ENCODE data around the gene MCOLN1.

MCOLN1 gene

DNA sequence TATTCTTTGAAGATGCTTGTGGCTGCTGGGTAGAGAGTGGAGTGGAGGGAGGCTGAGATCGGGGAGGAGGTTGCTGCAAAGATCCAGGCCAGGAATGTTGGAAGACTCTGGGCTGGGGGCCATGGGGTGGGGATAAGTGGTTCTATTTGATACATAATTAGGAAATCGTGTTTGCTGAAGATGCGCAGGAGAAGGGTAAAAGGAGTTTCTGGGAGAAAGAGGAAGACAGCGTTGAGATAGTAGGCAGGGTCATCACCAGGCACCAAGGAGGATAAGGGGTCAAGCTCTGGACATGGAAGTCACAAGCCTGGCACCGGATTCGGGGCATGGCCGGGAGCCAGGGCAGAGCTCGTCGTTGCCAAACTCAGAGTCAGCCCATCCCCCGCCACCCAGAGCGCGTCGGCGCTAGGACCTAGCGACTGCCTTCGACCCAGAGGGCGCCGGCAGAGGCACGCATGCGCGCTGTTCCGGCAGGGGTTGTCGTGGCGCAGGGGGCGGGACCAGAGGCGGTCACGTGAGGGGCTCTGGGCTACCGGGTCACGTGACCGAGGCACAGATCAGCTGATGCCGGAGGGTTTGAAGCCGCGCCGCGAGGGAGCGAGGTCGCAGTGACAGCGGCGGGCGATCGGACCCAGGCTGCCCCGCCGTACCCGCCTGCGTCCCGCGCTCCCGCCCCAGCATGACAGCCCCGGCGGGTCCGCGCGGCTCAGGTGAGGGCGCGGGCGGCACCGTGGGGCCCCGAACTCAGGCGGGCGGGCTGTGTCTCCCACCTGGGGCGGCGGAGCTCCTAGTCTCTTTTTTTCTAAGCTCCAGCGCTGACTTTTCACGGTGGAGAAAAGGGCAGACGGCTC is at the start of gene MCOLN1:
MCOLN1 (plus strand) TSS at position 553 of the 851 bp plus-strand sequence; CDS start at position 680, 127 bp downstream.
- peak; percentile 88 to 92 for DNase-seq (ENCODE audit: low read depth in 2 of 2)

DNA sequence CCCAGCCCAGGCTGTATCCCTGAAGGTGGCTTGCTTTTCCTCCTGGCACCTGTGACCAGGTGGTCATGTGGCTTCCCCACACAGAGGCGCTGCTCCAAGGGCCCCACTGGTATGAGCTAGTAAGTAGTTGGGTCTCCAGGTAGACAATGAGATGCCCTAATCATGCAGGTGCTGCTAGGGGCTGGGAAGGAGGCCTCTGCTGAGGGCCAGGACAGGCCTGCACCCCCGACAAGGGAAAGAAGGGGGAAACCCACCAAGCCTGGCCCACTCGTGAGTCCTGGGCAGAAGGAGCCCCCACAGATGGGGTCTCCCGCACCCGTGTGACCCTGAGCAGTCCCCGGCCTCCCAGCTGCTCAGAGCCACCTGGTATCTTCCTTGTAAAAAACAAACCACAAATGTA is 46.8 kb upstream of the MCOLN1 start:
- DNase-seq (ENCODE audit: low read depth in 2 of 2), result no peak

DNA sequence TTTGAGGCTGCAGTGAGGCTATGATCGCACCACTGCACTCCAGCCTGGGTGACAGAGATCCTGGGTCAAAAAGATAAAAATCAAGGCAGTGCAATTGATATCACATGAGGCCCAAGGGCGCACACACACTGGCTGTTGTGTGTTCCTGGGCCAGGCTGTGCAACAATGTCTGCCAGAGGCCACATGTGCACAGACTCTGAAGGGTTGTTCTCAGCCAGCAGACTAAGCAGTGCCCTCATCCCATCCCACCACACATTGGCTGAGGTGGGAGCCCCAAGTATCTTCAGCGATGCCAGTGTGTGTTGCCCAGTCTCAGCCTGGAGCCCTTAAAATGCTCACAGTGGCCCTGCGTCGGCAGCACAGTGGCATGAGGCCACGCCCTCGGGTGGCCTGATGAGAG is 46.2 kb upstream of the MCOLN1 start:
- no peak for DNase-seq (ENCODE audit: low read depth in 2 of 2)

DNA sequence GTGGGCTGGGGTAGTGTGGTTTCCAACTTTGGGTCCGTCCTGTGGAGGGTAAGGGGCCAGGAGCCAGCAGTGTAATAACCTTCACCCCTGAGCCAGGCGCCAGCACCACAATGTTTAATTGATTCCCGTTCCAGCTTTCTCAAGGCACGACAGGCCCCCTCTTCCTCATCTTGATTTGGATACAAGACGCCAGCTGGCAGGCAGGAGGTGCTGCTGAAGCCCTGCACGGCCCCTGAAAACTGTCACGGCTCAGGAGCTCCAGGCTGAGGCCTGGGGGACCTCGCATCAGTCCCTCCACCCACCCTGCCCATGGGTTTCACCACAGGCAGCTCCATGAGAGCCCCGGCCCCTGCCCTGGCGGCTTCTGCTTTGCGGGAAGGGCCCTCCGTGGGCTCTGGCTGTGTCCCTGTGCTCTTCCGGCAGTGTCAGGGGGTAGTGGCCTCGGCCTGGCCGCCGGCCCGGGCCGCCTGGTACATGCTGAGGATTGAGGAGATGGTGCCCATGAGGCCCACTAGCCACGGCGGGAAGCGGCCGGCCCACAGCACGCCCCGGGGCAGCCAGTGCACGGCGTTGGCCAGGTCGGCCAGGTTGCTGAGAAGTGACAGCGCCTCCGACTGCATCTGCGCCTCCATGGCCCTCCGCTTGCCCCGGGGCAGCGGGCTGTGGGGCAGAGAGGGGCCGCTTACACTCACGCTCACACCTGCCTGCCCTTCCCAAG is 45.5 kb upstream of the MCOLN1 start:
- no peak for DNase-seq (ENCODE audit: low read depth in 2 of 2)

DNA sequence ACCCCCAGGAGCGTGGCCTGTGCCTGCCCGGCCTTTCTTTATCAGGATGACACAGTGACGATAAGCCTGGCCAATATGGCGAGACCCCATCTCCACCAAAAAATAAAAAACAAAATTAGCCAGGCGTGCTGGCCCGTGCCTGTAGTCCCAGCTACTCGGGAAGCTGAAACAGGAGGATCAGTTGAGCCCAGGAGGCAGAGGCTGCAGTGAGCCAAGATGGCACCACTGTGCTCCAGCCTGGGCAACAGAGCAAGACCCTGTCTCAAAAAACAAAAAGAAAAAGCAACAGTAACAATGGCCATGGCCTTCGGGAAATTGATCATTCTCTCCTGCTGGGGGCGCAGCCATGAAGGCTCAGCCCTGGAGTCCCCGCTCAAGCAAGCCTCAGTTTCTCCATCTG is 44.7 kb upstream of the MCOLN1 start:
- no peak for DNase-seq (ENCODE audit: low read depth in 2 of 2)

DNA sequence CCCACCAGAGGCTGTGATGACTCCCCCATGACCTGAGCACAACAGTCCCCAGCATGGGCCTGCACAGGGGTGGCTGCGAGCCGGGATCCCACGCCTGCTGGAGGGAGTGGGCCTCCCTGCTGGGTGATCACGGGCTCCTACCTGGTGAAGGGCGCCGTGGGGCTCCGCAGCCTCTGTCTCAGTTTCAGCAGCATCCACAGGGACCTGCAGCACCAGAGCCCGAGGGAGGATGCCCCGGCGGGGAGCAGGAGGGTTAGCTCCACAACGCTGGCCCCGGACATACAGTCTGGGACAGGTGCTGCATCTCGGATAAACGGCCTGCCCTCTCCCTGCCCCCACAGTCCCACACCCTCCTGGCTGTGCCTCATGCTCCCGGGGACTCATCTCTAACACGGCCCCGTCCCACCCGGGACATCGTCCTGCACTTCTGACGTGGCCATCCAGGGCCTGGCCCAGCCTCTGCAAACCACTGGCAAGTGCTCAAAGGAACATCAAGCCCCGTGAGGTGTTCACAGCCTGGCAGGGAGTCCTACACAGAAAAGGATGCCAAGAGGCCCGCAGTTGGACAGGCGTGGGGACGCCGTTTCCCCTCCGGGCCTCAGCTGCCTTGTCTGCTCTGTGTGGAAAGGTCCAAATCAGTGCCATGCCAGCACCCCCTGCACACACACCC is 44.1 kb upstream of the MCOLN1 start:
- no peak for DNase-seq (ENCODE audit: low read depth in 2 of 2)

DNA sequence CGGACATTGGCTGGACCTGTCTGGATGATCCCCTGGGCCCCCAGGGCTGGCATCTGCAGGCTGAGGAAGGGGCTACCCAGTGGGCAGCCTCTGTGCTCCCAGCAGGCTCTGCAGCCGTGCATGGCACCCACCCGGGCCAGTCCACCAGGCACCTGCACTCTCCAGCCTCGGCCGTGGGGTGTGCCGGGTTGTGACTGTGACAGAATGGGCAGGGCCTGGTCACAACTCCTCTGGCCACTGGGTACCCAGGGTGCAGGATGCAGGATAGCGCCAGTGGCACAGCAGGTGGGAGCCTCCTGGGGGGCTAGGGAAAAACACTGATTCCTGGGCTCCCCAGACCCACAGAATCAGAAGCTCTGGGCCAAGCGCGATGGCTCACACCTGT is 43.6 kb upstream of the MCOLN1 start:
- DNase-seq (ENCODE audit: low read depth in 2 of 2), result no peak

DNA sequence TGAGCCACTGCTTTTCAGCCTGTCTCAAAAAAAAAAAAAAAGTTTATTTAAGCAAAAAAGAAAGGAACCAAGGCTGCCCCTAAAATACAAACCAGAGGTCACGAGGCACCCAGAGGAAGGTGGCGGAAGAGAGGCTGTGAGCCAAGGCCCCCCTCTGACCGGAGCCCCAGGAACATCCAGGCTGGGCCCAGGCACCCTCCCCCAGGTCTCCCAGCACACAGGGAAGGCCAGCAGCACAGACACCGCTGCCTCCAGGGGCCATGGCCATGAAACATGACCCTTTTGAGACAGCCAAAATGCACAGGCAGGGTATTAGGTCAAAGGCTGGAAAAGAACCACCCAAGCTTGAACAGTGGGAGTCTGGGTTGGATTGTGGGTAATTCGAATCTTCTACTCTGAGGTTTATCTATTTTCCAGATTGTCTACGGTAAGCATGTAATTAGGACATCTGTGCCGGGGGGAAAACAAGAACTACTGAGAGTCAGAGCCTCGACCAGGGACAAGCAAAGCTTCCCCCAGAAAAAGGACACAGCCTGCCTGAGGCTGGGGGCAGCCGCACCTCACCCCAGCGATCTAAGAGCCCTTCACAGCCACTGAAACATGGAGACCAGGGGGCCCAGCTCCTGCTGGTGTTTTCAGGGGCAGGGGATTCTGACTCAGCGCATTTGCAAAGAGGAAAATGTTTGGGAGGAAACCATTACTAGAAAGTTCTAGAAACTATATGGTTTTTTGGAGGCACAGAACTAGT is 42.0 kb upstream of the MCOLN1 start:
- no peak for DNase-seq (ENCODE audit: low read depth in 2 of 2)

DNA sequence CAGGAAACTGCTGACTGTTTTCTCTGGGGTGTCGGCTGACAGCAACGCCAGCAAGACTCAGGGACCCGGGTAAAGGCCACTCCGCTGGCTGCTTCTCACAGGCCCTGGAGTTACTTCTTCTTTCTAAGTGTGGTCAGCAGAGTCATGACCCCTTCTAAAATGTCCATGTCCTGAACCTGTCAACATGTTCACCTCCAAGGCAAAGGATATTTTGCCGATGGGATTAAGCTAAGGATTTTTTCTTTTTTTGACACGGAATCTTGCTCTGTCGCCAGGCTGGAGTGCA is 41.5 kb upstream of the MCOLN1 start:
- DNase-seq (ENCODE audit: low read depth in 2 of 2), result no peak

DNA sequence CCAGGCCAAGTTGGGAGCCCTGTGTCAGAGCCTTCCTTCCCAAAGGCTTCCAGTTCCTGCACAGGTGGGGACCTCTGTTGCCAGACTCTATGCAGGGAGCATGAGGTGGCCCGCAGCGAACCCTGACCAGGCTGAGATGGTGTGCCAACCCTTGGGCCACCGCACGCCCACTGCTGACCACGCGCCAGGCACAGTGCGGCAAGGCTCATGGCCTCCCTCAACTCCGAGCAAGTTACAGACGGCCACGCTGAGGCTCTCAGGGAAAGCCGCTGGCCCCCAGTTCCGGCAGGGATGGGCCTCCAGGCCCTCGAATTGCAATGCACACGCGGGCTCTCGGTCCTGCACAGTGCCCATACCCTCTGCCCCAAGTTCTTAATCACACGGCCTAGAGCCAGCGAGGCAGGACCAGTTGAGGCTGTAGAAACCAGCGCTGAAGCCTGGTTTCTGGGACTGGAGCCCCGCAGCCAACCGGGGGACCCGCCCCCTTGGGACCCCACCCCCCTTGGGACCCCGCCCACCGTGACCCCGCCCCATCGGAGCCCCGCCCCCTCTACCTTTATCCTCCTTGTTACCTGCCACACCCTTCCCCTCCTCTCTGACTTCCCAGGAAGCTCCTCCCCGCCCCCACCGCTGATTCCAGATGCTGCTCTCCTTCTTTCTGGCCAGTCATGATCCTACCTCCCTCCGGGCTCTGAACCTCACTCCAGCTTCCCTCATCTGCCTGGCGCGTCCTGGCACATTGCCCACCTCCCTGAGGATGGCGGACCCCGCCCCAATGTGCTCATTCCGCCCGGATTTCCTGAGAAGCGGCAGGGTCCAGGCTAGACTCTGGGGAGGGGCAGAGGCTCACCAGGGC is 39.6 kb upstream of the MCOLN1 start:
- DNase-seq (ENCODE audit: low read depth in 2 of 2), result no peak

DNA sequence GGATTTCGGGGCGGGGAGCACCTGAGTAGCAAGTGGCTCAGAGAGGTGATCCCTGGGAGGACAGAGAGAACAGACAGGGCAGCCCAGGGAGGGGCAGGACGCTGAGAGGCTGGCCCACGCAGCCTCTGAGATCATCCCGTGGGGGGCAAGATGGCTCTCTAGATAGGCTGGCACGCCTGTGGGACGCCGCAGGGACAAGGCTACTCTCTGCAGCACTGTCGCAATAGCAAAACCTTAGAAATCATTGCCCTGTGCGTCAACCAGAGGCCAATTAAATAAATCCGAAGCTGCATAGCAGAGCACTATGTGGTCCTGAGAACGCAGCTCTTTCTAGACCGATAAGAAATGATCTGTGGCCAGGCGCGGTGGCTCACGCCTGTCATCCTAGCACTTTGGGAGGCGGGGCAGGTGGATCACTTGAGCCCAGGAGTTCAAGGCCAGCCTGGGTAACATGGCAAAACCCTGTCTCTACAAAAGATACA is 38.7 kb upstream of the MCOLN1 start:
- no peak for DNase-seq (ENCODE audit: low read depth in 2 of 2)

DNA sequence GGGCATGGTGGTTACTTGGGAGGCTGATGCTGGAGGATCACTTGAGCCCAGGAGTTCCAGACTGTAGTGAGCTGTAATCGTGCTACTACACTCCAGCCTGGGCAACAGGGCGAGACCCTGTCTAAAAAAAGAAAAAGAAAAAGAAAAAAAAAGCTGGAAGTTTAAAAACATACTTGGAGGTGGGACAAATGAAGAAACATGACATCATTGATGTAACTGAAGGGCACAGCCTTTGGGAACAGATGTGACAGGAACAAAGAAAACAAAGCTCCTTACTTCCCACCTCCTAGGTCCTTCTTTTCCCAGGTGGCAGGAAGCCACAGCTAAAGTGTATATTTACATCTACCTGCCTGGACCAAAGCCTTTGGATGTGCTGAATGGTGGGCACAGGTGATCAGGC is 35.5 kb upstream of the MCOLN1 start:
- no peak for DNase-seq (ENCODE audit: low read depth in 2 of 2)

DNA sequence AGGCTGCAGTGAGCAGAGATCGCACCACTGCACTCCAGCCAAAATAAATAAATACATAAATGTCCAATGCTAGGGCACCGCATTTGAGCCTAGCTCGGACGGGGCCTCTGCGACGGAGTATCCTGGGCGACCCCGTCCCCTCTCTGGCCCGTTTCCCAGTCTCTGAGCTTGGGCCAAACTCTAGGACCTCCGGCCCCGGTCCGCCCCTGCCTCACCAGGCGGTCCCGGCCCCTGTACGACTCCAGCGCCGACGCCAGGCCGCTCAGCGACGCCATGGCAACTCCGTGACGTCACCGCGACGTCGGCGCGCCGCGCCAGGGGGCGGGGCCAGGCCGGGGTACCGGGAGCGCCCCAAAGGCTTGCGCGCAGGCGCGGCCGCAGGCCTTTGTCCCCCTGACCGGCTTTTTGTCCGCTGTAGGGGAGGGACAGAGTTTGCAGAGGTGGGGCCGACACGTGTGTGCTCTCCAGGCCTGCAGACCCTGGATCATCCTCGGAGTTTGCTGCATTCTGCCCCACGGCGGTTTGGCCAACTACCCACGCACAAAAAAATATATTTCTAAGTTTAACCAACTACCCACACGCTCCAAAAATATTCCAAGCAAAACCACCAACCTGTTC is 33.6 kb upstream of the MCOLN1 start, which contains the start of gene PEX11G:
PEX11G (minus strand) TSS at position 300 of the 618 bp plus-strand sequence; CDS start at position 275, 25 bp downstream.
- DNase-seq (ENCODE audit: low read depth in 2 of 2), result peak; percentile 63 to 65

DNA sequence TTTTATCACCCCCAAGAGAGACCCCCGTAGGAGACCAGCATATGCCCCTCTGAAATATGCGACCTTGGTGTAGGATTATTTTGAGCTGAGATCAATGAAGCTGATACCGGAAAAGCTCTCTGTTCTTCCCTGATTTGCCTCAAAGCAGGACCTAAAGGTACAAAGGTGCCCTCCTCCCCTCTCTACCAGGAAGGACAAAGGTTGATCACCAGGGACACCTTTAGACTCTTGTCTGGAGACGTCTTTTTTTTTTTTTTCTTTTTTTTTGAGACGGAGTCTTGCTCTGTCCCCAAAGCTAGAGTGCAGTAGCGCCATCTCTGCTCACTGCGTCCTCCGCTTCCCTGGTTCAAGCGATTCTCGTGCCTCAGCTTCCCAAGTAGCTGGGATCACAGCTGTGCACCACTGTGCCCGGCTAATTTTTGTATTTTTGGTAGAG is 32.8 kb upstream of the MCOLN1 start:
- no peak for DNase-seq (ENCODE audit: low read depth in 2 of 2)

DNA sequence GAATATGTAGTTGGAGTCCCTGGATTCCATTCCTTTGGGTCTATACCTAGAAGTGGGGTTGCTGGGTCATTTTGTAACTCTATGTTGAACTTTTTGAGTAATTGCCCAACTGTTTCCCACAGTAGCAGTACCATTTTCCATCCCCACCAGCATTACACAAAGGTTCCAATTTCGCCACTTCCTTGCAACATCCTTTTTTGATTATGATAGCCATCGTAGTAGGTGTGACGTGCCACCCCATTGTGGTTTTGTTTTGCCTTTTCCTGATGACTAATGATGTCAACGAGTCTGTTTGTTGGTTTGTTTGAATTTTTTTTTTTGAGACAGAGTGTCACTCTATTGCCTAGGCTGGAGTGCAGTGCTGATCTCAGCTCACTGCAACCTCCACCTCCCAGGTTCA is 30.3 kb upstream of the MCOLN1 start:
- DNase-seq (ENCODE audit: low read depth in 2 of 2), result no peak

DNA sequence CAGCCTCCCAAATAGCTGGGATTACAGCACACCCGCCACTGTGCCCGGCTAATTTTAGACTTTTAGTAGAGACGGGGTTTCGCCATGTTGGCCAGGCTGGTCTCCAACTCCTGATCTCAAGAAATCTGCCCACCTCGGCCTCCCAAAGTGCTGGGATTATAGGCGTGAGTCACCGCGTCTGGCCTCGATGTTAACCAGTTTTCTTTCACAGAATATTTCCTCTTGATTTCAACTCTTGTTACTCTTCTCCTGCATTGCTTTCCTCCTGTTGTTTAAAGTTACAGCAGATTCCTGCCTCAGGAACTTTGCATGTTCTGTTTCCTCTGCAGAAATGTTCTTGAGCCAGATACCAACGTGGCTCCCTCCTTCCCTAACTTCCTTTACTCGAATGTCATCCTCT is 29.9 kb upstream of the MCOLN1 start:
- DNase-seq (ENCODE audit: low read depth in 2 of 2), result no peak

DNA sequence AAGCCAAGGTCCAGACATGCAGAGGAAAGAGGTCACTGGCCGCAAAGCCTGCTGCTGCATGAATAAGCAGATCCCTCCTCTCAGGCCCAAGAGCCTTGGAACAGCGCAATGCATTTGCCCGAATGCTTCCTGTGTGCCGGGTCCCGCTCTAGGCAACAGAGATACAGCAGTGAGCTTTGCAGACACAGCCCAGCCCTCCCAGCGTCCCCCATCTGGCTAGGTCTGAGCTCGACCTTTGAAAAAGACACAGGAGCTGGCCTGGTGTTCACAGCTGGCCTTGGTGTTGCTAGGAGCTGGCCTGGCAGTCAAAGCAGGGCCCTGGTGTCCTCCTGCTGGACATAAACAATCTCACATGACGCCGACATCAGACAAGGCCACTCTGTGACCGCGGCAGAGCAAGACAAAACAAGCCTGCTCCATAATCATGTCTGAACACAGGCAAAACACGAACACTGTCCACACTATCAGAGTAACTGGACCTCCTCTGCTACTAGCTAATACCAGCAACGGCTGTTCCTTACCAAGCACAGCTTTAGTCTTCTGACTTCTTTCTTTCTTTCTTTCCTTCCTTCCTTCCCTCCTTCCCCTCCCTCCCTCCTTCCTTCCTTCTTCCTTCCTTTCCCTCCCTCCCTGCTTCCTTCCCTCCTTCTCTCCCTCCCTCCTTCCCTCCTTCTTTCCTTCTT is 27.9 kb upstream of the MCOLN1 start:
- DNase-seq (ENCODE audit: low read depth in 2 of 2), result no peak

DNA sequence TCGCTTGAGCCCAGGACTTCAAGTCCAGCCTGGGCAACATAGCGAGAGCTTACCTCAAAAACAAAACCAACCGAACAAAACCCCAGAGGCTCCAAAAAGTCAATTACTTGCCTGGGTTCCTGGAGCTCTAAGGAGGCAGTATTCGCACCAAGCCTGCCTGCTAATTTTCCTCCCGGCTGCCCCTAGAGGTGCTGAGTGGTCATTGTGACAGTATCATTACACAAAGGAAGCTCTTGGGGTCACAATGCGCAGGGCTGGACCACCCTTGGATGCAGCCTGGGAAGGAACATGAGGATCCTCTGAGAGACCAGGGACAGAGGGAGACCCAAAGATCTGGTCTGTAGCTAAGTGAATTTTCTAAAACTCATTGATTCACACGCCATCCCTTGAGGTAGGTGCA is 25.1 kb upstream of the MCOLN1 start:
- DNase-seq (ENCODE audit: low read depth in 2 of 2), result no peak

DNA sequence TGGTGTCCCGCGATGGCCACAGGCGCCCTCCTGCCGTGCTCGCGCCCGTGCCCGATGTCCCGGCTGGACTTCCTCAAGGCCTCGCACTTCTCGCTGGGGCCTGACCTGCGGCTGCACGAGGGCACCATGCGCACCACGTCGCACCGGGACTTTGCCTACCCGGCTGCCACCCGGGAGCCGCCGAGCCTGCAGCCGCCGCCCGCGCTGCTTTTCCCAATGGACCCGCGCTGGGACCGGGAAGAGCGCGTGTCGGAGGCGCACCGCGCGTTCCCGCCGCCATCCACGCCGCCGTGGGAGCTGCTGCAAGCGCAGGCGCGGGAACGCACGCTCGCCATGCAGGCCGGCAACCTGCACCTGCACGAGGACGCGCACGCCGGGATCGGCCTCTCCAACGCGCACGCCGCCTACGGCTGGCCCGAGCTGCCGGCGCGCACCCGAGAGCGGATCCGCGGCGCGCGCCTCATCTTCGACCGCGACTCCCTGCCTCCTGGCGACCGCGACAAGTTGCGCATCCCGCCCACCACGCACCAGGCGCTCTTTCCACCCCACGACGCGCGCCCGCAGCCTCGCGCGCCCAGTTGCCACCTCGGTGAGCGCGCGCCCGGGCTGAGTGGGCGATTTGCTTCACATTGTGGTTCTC is 21.5 kb upstream of the MCOLN1 start:
- no peak for DNase-seq (ENCODE audit: low read depth in 2 of 2)

Measured in fibroblast of skin of left quadriceps (primary cell).